Mesenchymal stem cell (in vitro differentiated cells and primary cell): Measurements from ENCODE around the gene BMPER.

ENCODE experiments used
- DNase-seq: peaks from one replicate; pipeline ENCODE4 v3.0.0-alpha.2; 2013
- H2AFZ ChIP-seq: one replicate; pipeline ENCODE4 v1.6.1; 2013; ENCODE audit warnings: low read depth, mild to moderate bottlenecking, control low read depth, inconsistent platforms, low read length, moderate library complexity
- H2AK5ac ChIP-seq: 2 replicates; pipeline ENCODE4 v1.6.1; 2013; ENCODE audit warnings: low read length, moderate library complexity, mild to moderate bottlenecking, inconsistent platforms; ENCODE audit not compliant: severe bottlenecking
- H2BK120ac ChIP-seq: one replicate; pipeline ENCODE4 v1.6.1; 2013; ENCODE audit warnings: low read depth, mild to moderate bottlenecking, inconsistent platforms, low read length, moderate library complexity
- H2BK12ac ChIP-seq, 2 experiments: one replicate each; pipeline ENCODE4 v1.6.1; 2013; ENCODE audit warnings: inconsistent platforms in 2 of 2, low read length in 2 of 2, mild to moderate bottlenecking in 2 of 2, moderate library complexity in 2 of 2, control low read depth in 1 of 2
- H2BK15ac ChIP-seq: one replicate; pipeline ENCODE4 v1.6.1; 2013; ENCODE audit warnings: mild to moderate bottlenecking, low read depth, inconsistent platforms; ENCODE audit not compliant: poor library complexity, severe bottlenecking
- H2BK5ac ChIP-seq: 2 replicates; pipeline ENCODE4 v1.6.1; 2013; ENCODE audit warnings: low read depth, mild to moderate bottlenecking, low read length, control low read depth, inconsistent platforms; ENCODE audit not compliant: poor library complexity, severe bottlenecking
- H3K14ac ChIP-seq, 2 experiments: one replicate each; pipeline ENCODE4 v1.6.1; 2013; ENCODE audit warnings: inconsistent platforms in 2 of 2, low read length in 2 of 2, control low read depth in 1 of 2, mild to moderate bottlenecking in 1 of 2, moderate library complexity in 1 of 2
- H3K18ac ChIP-seq, 2 experiments: one replicate each; pipeline ENCODE4 v1.6.1; 2013; ENCODE audit warnings: inconsistent platforms in 2 of 2, low read length in 2 of 2, control low read depth in 1 of 2, low read depth in 1 of 2, mild to moderate bottlenecking in 1 of 2
- H3K23ac ChIP-seq, 2 experiments: one replicate each; pipeline ENCODE4 v1.6.1; 2013; ENCODE audit warnings: inconsistent platforms in 2 of 2, low read length in 2 of 2, mild to moderate bottlenecking in 2 of 2, moderate library complexity in 2 of 2, control low read depth in 1 of 2
- H3K27ac ChIP-seq: 2 replicates; pipeline ENCODE4 v1.5.1; 2013; ENCODE audit warnings: mild to moderate bottlenecking, moderate library complexity, low read length, control low read depth, inconsistent platforms; ENCODE audit not compliant: poor library complexity, severe bottlenecking
- H3K27me3 ChIP-seq, 2 experiments: 2 replicates each; pipeline versions ENCODE4 v1.6.1 to v1.7.0; 2013; ENCODE audit warnings: low read length in 2 of 2, mild to moderate bottlenecking in 2 of 2, moderate library complexity in 2 of 2, control low read depth in 1 of 2, inconsistent platforms in 1 of 2; ENCODE audit not compliant: control insufficient read depth in 1 of 2, insufficient read depth in 1 of 2
- H3K36me3 ChIP-seq, 2 experiments: 2 replicates each; pipeline versions ENCODE4 v1.6.1 to v1.7.0; 2013; ENCODE audit warnings: low read length in 2 of 2, control low read depth in 1 of 2, inconsistent platforms in 1 of 2, low read depth in 1 of 2, mild to moderate bottlenecking in 1 of 2; ENCODE audit not compliant: insufficient read depth in 2 of 2, control insufficient read depth in 1 of 2
- H3K4ac ChIP-seq, 2 experiments: one replicate each; pipeline ENCODE4 v1.6.1; 2013; ENCODE audit warnings: inconsistent platforms in 2 of 2, low read length in 2 of 2, mild to moderate bottlenecking in 2 of 2, moderate library complexity in 2 of 2, control low read depth in 1 of 2, low read depth in 1 of 2
- H3K4me1 ChIP-seq: 2 replicates; pipeline ENCODE4 v1.6.1; 2013; ENCODE audit warnings: low read depth, low read length, control low read depth; ENCODE audit not compliant: control insufficient read depth, insufficient read depth
- H3K4me2 ChIP-seq: 2 replicates; pipeline ENCODE4 v1.6.1; 2013; ENCODE audit warnings: low read length, mild to moderate bottlenecking, inconsistent platforms; ENCODE audit not compliant: poor library complexity, severe bottlenecking
- H3K4me3 ChIP-seq, 2 experiments: 2 replicates each; pipeline versions ENCODE4 v1.5.1 to v1.7.0; 2013; ENCODE audit warnings: low read length in 2 of 2, mild to moderate bottlenecking in 2 of 2, control low read depth in 1 of 2, low read depth in 1 of 2; ENCODE audit not compliant: insufficient read depth in 1 of 2
- H3K79me1 ChIP-seq: replicated peaks from 2 replicates; pipeline ENCODE4 v1.6.1; 2013; ENCODE audit warnings: mild to moderate bottlenecking, control low read depth, low read length, inconsistent platforms; ENCODE audit not compliant: poor library complexity, severe bottlenecking
- H3K9ac ChIP-seq: 2 replicates; pipeline ENCODE4 v1.7.0; 2013; ENCODE audit warnings: mild to moderate bottlenecking, low read length, moderate library complexity
- H3K9me3 ChIP-seq: 2 replicates; pipeline ENCODE4 v1.7.0; 2013; ENCODE audit warnings: mild to moderate bottlenecking, low read length; ENCODE audit not compliant: control insufficient read depth
- H4K8ac ChIP-seq: one replicate; pipeline ENCODE4 v1.6.1; 2013; ENCODE audit warnings: inconsistent platforms, mild to moderate bottlenecking, low read length, moderate library complexity
- H4K91ac ChIP-seq: one replicate; pipeline ENCODE4 v1.6.1; 2013; ENCODE audit warnings: mild to moderate bottlenecking, low read length, inconsistent platforms
- WGBS: methylation state at CpG from one replicate; pipeline ENCODE4 v1.1.7; 2013; ENCODE audit warnings: mixed read lengths; 5-methylcytosine and 5-hydroxymethylcytosine counted together

BMPER gene

GRCh38 chr7:33885290-33886148 lies 19.8 kb upstream of the BMPER start:
- Histone ChIP-seq H3K14ac (no peak overlapping the region), H3K36me3 (no peaks in the 10 kb centered on the region), H2BK5ac (no peak overlapping the region), H4K91ac (peak overlapping the region; percentile 15), H2AFZ (no peak overlapping the region), H2BK12ac (peak overlapping the region; percentile 46 to 94), H3K79me1 (no peaks in the 10 kb centered on the region), H4K8ac (no peak overlapping the region), H3K27me3 (no peaks in the 10 kb centered on the region), H3K4ac (peak overlapping the region; percentile 27 to 43), H3K23ac (no peak overlapping the region), H3K27ac (no peak overlapping the region), H3K4me2 (no peak overlapping the region), H3K4me3 (no peak overlapping the region), H2AK5ac (no peak overlapping the region), H2BK120ac (peak overlapping the region; percentile 64), H3K9me3 (no peaks in the 10 kb centered on the region), H3K4me1 (peaks cover 3% of the 10 kb centered on the region), H3K18ac (peak overlapping the region; percentile 82 to 87), H3K9ac (no peak overlapping the region), H2BK15ac (peak overlapping the region; percentile 49)
- DNase-seq = peak; percentile 70
- WGBS = 30% methylated on average over 4 of the region's 4 CpGs

- H3K27me3 ChIP-seq = no peaks in the 10 kb centered on the region
- no peaks in the 10 kb centered on the region for H3K9me3 ChIP-seq
- H3K4me3 ChIP-seq = no peak overlapping the region
- H3K4me1 ChIP-seq = peaks cover 3% of the 10 kb centered on the region
- no peak overlapping the region for H3K23ac ChIP-seq
- no peak overlapping the region for H2AFZ ChIP-seq
- peak overlapping the region; percentile 15 to 45 for H3K4ac ChIP-seq
- H3K9ac ChIP-seq = no peak overlapping the region
- peak overlapping the region; percentile 21 for H4K8ac ChIP-seq
- no peaks in the 10 kb centered on the region for H3K79me1 ChIP-seq
- peak overlapping the region; percentile 11 for H2BK120ac ChIP-seq
- no peak overlapping the region for H3K14ac ChIP-seq
- H3K18ac ChIP-seq = peak overlapping the region; percentile 25 to 87
- no peak overlapping the region for H2BK5ac ChIP-seq
- H4K91ac ChIP-seq = no peak overlapping the region
- peak overlapping the region; percentile 26 to 94 for H2BK12ac ChIP-seq
- H3K36me3 ChIP-seq = no peaks in the 10 kb centered on the region
- H2BK15ac ChIP-seq = no peak overlapping the region
- 73% methylated on average over 4 of the region's 5 CpGs for WGBS
- no peak overlapping the region for H3K27ac ChIP-seq
- peak; percentile 45 for DNase-seq
- H3K4me2 ChIP-seq = no peak overlapping the region
- H2AK5ac ChIP-seq = no peak overlapping the region
Measured at GRCh38 chr7:33886149-33886623, 19.2 kb upstream of the BMPER start.

GRCh38 chr7:33887266-33887975 lies 17.9 kb upstream of the BMPER start:
- WGBS = 78% methylated on average over 5 of the region's 5 CpGs
- peaks cover 0 to 3% of the 10 kb centered on the region in 2 experiments for H3K27me3 ChIP-seq

GRCh38 chr7:33888166-33888565 lies 17.2 kb upstream of the BMPER start:
- Histone ChIP-seq H2AK5ac (no peak overlapping the region), H3K18ac (no peak overlapping the region), H3K9ac (no peak overlapping the region), H3K14ac (no peak overlapping the region), H2BK15ac (no peak overlapping the region), H3K79me1 (no peaks in the 10 kb centered on the region), H3K4ac (no peak overlapping the region), H3K4me2 (no peak overlapping the region), H3K4me1 (peaks cover 3% of the 10 kb centered on the region), H2BK120ac (no peak overlapping the region), H2BK12ac (no peak overlapping the region), H3K4me3 (no peak overlapping the region), H3K36me3 (no peaks in the 10 kb centered on the region), H3K23ac (no peak overlapping the region), H3K27ac (no peak overlapping the region), H4K8ac (no peak overlapping the region), H3K27me3 (peaks cover 0 to 3% of the 10 kb centered on the region in 2 experiments), H2AFZ (no peak overlapping the region), H2BK5ac (no peak overlapping the region), H3K9me3 (no peaks in the 10 kb centered on the region), H4K91ac (no peak overlapping the region)
- peak; percentile 62 for DNase-seq
- 78% methylated on average over 4 of the region's 4 CpGs for WGBS

More at GRCh38 chr7:33887266-33887975, 17.9 kb upstream of the BMPER start:
- no peak overlapping the region for H3K9ac ChIP-seq
- H3K4me2 ChIP-seq = no peak overlapping the region
- no peak for DNase-seq
- no peak overlapping the region for H4K91ac ChIP-seq
- peak overlapping the region in 1 of 2 experiments; percentile 72 for H3K18ac ChIP-seq
- no peak overlapping the region for H4K8ac ChIP-seq
- no peak overlapping the region for H2BK120ac ChIP-seq
- H3K4me3 ChIP-seq = no peak overlapping the region
- H2BK15ac ChIP-seq = no peak overlapping the region
- no peaks in the 10 kb centered on the region for H3K79me1 ChIP-seq
- no peak overlapping the region for H2BK5ac ChIP-seq
- H3K4me1 ChIP-seq = peaks cover 3% of the 10 kb centered on the region
- H2BK12ac ChIP-seq = peak overlapping the region in 1 of 2 experiments; percentile 68
- no peaks in the 10 kb centered on the region for H3K9me3 ChIP-seq
- no peaks in the 10 kb centered on the region for H3K36me3 ChIP-seq
- no peak overlapping the region for H2AFZ ChIP-seq
- H3K4ac ChIP-seq = peak overlapping the region; percentile 4 to 28
- H3K27ac ChIP-seq = no peak overlapping the region
- no peak overlapping the region for H2AK5ac ChIP-seq
- peak overlapping the region in 1 of 2 experiments; percentile 28 for H3K14ac ChIP-seq
- H3K23ac ChIP-seq = no peak overlapping the region
